DOHH2 (cell line): Measurements from ENCODE around the gene ZWILCH.

Experiments used
- EZH2phosphoT487 ChIP-seq: fragments of 200-600 bp; sonication (generic); IDR thresholded peaks from 2 replicates; pipeline ENCODE4 v1.6.1; 2017; ENCODE audit warnings: borderline replicate concordance, mild to moderate bottlenecking, antibody characterized with exemption, low read length, moderate library complexity, mixed read lengths
- TF ChIP-seq, protein P1 (sequence below): fragments of 200-600 bp; sonication (generic); IDR thresholded peaks from one replicate; pipeline ENCODE4 v1.5.1; 2014; ENCODE audit warnings: antibody characterized with exemption, mild to moderate bottlenecking, low read depth, low read length; ENCODE audit not compliant: poor library complexity, severe bottlenecking

DNA sequence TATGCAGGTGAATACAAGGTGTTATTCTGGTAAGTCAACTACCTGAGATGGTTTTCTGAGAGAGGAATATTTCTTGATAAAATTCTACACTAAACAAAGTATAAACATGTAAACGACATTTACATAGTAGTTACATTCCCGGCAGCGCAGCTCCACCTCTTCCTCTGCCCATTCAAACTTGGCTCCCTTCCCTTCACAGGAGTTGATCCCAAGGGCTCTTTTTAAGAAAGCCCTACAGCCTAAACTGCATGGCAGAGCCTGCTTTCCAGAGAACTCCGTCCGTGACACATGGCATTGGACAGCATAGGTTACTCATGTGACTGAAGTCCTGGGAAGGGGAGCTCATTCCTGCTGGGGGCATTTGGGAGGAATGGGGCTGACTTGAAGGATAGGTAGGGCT is 82.6 kb downstream of the ZWILCH start:
- TF ChIP-seq, protein P1, sequence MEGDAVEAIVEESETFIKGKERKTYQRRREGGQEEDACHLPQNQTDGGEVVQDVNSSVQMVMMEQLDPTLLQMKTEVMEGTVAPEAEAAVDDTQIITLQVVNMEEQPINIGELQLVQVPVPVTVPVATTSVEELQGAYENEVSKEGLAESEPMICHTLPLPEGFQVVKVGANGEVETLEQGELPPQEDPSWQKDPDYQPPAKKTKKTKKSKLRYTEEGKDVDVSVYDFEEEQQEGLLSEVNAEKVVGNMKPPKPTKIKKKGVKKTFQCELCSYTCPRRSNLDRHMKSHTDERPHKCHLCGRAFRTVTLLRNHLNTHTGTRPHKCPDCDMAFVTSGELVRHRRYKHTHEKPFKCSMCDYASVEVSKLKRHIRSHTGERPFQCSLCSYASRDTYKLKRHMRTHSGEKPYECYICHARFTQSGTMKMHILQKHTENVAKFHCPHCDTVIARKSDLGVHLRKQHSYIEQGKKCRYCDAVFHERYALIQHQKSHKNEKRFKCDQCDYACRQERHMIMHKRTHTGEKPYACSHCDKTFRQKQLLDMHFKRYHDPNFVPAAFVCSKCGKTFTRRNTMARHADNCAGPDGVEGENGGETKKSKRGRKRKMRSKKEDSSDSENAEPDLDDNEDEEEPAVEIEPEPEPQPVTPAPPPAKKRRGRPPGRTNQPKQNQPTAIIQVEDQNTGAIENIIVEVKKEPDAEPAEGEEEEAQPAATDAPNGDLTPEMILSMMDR: no peak
- TF ChIP-seq EZH2phosphoT487: no peak
